Measurements from ENCODE around the gene LHX8.

The LHX8 gene

GRCh38 chr1:75131565-75132241 is 2.5 kb upstream of the LHX8 start:
- Histone ChIP-seq H3K4me3 (IDR thresholded peaks at IDR 0.05; ENCODE audit: insufficient read depth, low read depth, low read length) (no peak overlapping the region), H4K20me1 (ENCODE audit: insufficient read depth) (no peaks in the 10 kb centered on the region), H2AFZ (ENCODE audit: low read depth) (no peak overlapping the region), H3K4me2 (no peak overlapping the region), H3K9ac (no peak overlapping the region), H3K27me3 (ENCODE audit: insufficient read depth, low read depth) (no peaks in the 10 kb centered on the region), H3K79me2 (ENCODE audit: insufficient read depth, low read depth) (peaks cover 22% of the 10 kb centered on the region; the same call in 1 of the 2 replicates), H3K36me3 (ENCODE audit: insufficient read depth) (no peaks in the 10 kb centered on the region), H3K27ac (no peak overlapping the region), H3K4me1 (ENCODE audit: low read depth, poor library complexity, severe bottlenecking) (no peaks in the 10 kb centered on the region)
- no peak for TF ChIP-seq CTCF (conservative IDR thresholded peaks at IDR 0.05; ENCODE audit: low read depth, low read length)

- no peak overlapping the region for H3K4me3 ChIP-seq (IDR thresholded peaks at IDR 0.05; ENCODE audit: insufficient read depth, low read depth, low read length)
- peaks cover 25% of the 10 kb centered on the region; the same call in 1 of the 2 replicates for H3K79me2 ChIP-seq (ENCODE audit: insufficient read depth, low read depth)
- no peak overlapping the region for H3K27ac ChIP-seq
- no peaks in the 10 kb centered on the region for H3K36me3 ChIP-seq (ENCODE audit: insufficient read depth)
- no peak overlapping the region for H3K4me2 ChIP-seq
- H3K4me1 ChIP-seq (ENCODE audit: low read depth, poor library complexity, severe bottlenecking): no peaks in the 10 kb centered on the region
- no peak for TF ChIP-seq CTCF (conservative IDR thresholded peaks at IDR 0.05; ENCODE audit: low read depth, low read length)
- H4K20me1 ChIP-seq (ENCODE audit: insufficient read depth): no peaks in the 10 kb centered on the region
- H3K27me3 ChIP-seq (ENCODE audit: insufficient read depth, low read depth): no peaks in the 10 kb centered on the region
- no peak overlapping the region for H2AFZ ChIP-seq (ENCODE audit: low read depth)
- H3K9ac ChIP-seq: no peak overlapping the region
These were observed 1.9 kb upstream of the LHX8 start for GRCh38 chr1:75132242-75132811.

- peak overlapping the region; percentile 96; the same call in 1 of the 2 replicates for H3K9ac ChIP-seq
- no peaks in the 10 kb centered on the region for H3K4me1 ChIP-seq (ENCODE audit: low read depth, poor library complexity, severe bottlenecking)
- peaks cover 32% of the 10 kb centered on the region for H3K79me2 ChIP-seq (ENCODE audit: insufficient read depth, low read depth)
- H2AFZ ChIP-seq (ENCODE audit: low read depth): no peak overlapping the region
- no peak overlapping the region for H3K4me3 ChIP-seq (IDR thresholded peaks at IDR 0.05; ENCODE audit: insufficient read depth, low read depth, low read length)
- no peaks in the 10 kb centered on the region for H3K27me3 ChIP-seq (ENCODE audit: insufficient read depth, low read depth)
- no peaks in the 10 kb centered on the region for H3K36me3 ChIP-seq (ENCODE audit: insufficient read depth)
- no peaks in the 10 kb centered on the region for H4K20me1 ChIP-seq (ENCODE audit: insufficient read depth)
- peak overlapping the region; percentile 95 for H3K27ac ChIP-seq
- peak overlapping the region; percentile 78; the same call in 1 of the 2 replicates for H3K4me2 ChIP-seq
- TF ChIP-seq CTCF (conservative IDR thresholded peaks at IDR 0.05; ENCODE audit: low read depth, low read length): no peak
These were observed 1.2 kb upstream of the LHX8 start for GRCh38 chr1:75132812-75133619.

GRCh38 chr1:75134647-75135572 is 722 bp downstream of the LHX8 start:
- H3K4me3 ChIP-seq (IDR thresholded peaks at IDR 0.05; ENCODE audit: insufficient read depth, low read depth, low read length): peak overlapping the region; percentile 57

More at GRCh38 chr1:75134647-75135572, 722 bp downstream of the LHX8 start:
- Histone ChIP-seq H3K79me2 (ENCODE audit: insufficient read depth, low read depth) (peaks cover 50% of the 10 kb centered on the region), H3K4me2 (peak overlapping the region; percentile 78), H3K36me3 (ENCODE audit: insufficient read depth) (no peaks in the 10 kb centered on the region), H3K27me3 (ENCODE audit: insufficient read depth, low read depth) (no peaks in the 10 kb centered on the region), H3K9ac (peak overlapping the region; percentile 96), H3K4me1 (ENCODE audit: low read depth, poor library complexity, severe bottlenecking) (no peaks in the 10 kb centered on the region), H2AFZ (ENCODE audit: low read depth) (peak overlapping the region; percentile 59; the same call in 1 of the 2 replicates), H3K27ac (peak overlapping the region; percentile 95), H4K20me1 (ENCODE audit: insufficient read depth) (no peaks in the 10 kb centered on the region)
- TF ChIP-seq CTCF (conservative IDR thresholded peaks at IDR 0.05; ENCODE audit: low read depth, low read length): no peak

Data from KMS-11 (cell line).